ENCODE results near the gene CDH13. TPM values are rescaled to one million over a fixed set of nuclear protein-coding genes. Genes with fewer than 3 reads are reported as not detected.

Gene CDH13
- total RNA-seq, 1 donor from 2014 or later, result 2.3 TPM

GRCh38 chr16:83768986-83769385, 1142.2 kb downstream of the CDH13 start:
- no peak for TF ChIP-seq CTCF (IDR thresholded peaks at IDR 0.05; ENCODE audit: unreplicated experiment)
- peaks cover 13% of the 10 kb centered on the region for H3K4me1 Mint-ChIP-seq (ENCODE audit: unreplicated experiment)
- no peak for DNase-seq (ENCODE audit: low spot score)
- no peaks in the 10 kb centered on the region for H3K27me3 Mint-ChIP-seq (ENCODE audit: unreplicated experiment)
- peak overlapping the region; percentile 8 for H3K27ac Mint-ChIP-seq (ENCODE audit: unreplicated experiment)
- H3K9me3 Mint-ChIP-seq (ENCODE audit: unreplicated experiment), result no peaks in the 10 kb centered on the region
- H3K4me3 Mint-ChIP-seq (ENCODE audit: unreplicated experiment), result no peak overlapping the region
- H3K36me3 Mint-ChIP-seq (ENCODE audit: low read depth, unreplicated experiment), result no peaks in the 10 kb centered on the region

GRCh38 chr16:83769397-83770008, 1142.7 kb downstream of the CDH13 start:
- Mint-ChIP-seq H3K27me3 (ENCODE audit: unreplicated experiment) (no peaks in the 10 kb centered on the region), H3K4me3 (ENCODE audit: unreplicated experiment) (no peak overlapping the region), H3K9me3 (ENCODE audit: unreplicated experiment) (no peaks in the 10 kb centered on the region), H3K27ac (ENCODE audit: unreplicated experiment) (peak overlapping the region; percentile 7), H3K4me1 (ENCODE audit: unreplicated experiment) (peaks cover 13% of the 10 kb centered on the region), H3K36me3 (ENCODE audit: low read depth, unreplicated experiment) (no peaks in the 10 kb centered on the region)
- DNase-seq (ENCODE audit: low spot score), result no peak
- no peak for TF ChIP-seq CTCF (IDR thresholded peaks at IDR 0.05; ENCODE audit: unreplicated experiment)

DNA sequence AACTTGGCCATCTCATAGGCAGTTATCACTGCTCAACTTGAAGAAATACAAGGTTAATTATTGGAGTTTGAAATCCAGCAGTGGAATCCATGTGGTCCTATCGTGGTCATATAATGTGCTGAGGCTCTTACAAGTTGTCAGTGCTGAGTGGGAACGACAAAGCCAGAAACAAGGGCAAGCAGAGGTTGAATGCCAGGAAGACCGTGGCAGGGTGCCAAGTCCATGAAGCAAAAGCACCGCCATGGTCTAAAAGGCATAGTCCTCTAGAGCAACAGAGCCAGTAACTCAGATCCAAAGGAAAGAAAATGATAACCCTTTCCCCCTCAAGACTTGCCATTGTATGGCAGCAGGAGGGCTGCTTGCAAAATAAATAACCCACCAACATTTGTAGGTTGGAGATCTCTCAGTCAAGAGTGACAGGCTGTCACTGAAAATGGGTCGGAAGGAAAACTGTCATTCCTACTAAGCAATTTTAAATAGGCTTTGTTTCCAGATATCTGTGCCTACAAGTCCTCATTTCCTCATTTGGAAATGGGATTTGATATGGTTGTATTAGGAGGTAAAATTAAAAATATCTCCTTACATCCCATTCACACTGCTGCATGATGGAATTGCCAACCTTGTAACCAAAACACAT, 1144.7 kb downstream of the CDH13 start:
- Mint-ChIP-seq H3K4me1 (ENCODE audit: unreplicated experiment) (peaks cover 10% of the 10 kb centered on the region), H3K36me3 (ENCODE audit: low read depth, unreplicated experiment) (no peaks in the 10 kb centered on the region), H3K27ac (ENCODE audit: unreplicated experiment) (no peak overlapping the region), H3K27me3 (ENCODE audit: unreplicated experiment) (no peaks in the 10 kb centered on the region), H3K9me3 (ENCODE audit: unreplicated experiment) (no peaks in the 10 kb centered on the region), H3K4me3 (ENCODE audit: unreplicated experiment) (no peak overlapping the region)
- DNase-seq (ENCODE audit: low spot score), result no peak
- TF ChIP-seq CTCF (IDR thresholded peaks at IDR 0.05; ENCODE audit: unreplicated experiment), result no peak

DNA sequence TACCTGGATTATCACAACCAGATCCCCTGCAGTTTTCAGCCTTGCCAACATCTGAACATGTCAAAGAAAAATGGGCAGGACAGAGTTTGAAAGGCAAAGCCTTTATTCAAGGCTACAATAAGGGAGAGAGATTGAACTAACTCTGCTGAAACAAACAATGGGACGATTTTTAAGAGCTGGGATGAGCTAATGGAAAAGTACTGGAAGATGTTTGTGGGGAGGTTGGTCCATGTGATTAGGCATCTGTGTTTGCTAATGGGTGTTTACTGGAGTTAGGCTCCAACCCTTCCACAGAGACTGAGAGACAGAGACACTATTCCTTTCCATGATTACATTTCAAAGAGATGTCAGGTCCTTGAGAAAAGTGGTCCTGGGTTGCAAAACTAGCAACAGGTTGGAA, 1146.0 kb downstream of the CDH13 start:
- DNase-seq (ENCODE audit: low spot score), result no peak
- H3K4me1 Mint-ChIP-seq (ENCODE audit: unreplicated experiment), result peaks cover 10% of the 10 kb centered on the region
- no peak overlapping the region for H3K27ac Mint-ChIP-seq (ENCODE audit: unreplicated experiment)
- no peaks in the 10 kb centered on the region for H3K36me3 Mint-ChIP-seq (ENCODE audit: low read depth, unreplicated experiment)
- H3K4me3 Mint-ChIP-seq (ENCODE audit: unreplicated experiment), result no peak overlapping the region
- no peak for TF ChIP-seq CTCF (IDR thresholded peaks at IDR 0.05; ENCODE audit: unreplicated experiment)
- H3K27me3 Mint-ChIP-seq (ENCODE audit: unreplicated experiment), result no peaks in the 10 kb centered on the region
- H3K9me3 Mint-ChIP-seq (ENCODE audit: unreplicated experiment), result no peaks in the 10 kb centered on the region

DNA sequence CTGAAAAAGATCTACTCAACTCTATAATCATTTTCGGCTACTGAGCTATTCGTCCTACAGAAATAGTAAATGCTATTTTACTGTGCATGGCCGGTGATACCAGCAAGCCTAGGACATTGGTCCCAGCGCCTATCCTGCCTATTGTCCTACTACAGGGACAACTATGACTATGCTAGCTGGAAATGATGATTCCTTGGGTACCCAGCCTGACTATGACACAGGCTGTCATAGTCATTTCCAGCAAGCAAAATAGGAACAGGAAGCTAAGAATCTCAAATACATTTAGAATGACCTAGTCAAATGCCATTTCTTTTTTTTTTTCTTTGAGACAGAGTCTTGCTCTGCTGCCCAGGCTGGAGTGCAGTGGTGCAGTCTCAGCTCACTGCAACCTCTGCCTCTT, 1147.3 kb downstream of the CDH13 start:
- peaks cover 7% of the 10 kb centered on the region for H3K4me1 Mint-ChIP-seq (ENCODE audit: unreplicated experiment)
- no peak overlapping the region for H3K4me3 Mint-ChIP-seq (ENCODE audit: unreplicated experiment)
- no peak overlapping the region for H3K27ac Mint-ChIP-seq (ENCODE audit: unreplicated experiment)
- H3K9me3 Mint-ChIP-seq (ENCODE audit: unreplicated experiment), result no peaks in the 10 kb centered on the region
- TF ChIP-seq CTCF (IDR thresholded peaks at IDR 0.05; ENCODE audit: unreplicated experiment), result no peak
- H3K36me3 Mint-ChIP-seq (ENCODE audit: low read depth, unreplicated experiment), result no peaks in the 10 kb centered on the region
- no peak for DNase-seq (ENCODE audit: low spot score)
- no peaks in the 10 kb centered on the region for H3K27me3 Mint-ChIP-seq (ENCODE audit: unreplicated experiment)

All from endothelial cell (in vitro differentiated cells).